ENCODE measurements around the gene ZNF652.

GRCh38 chr17:49388290-49388640, 26.2 kb upstream of the ZNF652 start:
- TF ChIP-seq GATA2 (IDR thresholded peaks at IDR 0.05; ENCODE audit: low read depth, low read length) (no peak), GATA3 (IDR thresholded peaks at IDR 0.05; ENCODE audit: low read depth, low read length) (no peak)
